GM12864 (cell line): ENCODE data around the gene LEPROT.

Source experiments
- DNase-seq: peaks from one replicate; pipeline ENCODE4 v3.0.0-alpha.2; 2011; ENCODE audit warnings: low read depth
- H3K4me3 ChIP-seq: 2 replicates; pipeline ENCODE4 v1.5.1; 2011; ENCODE audit warnings: mild to moderate bottlenecking, low read depth, low read length, control low read depth
- TF ChIP-seq, protein P1 (sequence below): IDR thresholded peaks from 2 replicates; pipeline ENCODE4 v1.5.1; 2011; ENCODE audit warnings: low read depth, mild to moderate bottlenecking, moderate library complexity, low read length, control low read depth, inconsistent platforms; ENCODE audit errors: missing control alignments

Gene LEPROT

DNA sequence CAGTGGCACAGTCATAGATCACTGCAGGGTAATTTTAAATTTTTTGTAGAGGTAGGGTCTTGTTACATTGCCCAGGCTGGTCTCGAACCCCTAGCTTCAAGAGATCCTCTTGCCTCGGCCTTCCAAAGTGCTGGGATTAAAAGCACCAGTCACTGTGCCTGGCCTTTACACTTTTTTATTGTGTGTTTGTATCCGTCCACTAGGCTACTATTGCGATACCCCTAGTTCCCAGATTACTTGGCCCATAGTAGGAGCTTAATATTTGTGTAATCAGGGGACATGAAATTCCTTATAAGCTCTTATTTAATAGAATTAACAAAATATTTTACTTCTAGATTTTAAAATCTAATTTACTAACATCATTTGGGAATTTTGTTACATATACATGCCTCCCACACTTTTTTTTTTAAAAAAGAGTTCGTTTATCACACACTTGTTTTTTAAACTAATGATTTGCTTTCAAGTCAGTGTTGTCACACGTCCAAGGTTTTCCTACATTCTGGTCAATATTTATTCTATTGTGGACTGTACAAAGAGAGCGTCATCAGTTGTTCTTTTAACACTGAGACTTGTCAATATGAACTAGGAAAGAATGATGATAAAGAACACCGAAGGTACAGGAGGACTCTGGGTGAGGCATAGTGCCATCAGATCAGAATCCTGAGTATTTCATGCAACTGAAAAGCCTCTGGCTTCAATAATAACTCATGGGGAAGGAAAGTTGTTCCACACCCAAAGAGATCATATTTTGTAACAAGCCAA lies 63.7 kb downstream of the LEPROT start:
- no peak for DNase-seq
- H3K4me3 ChIP-seq = no peak overlapping the region
- TF ChIP-seq, protein P1, sequence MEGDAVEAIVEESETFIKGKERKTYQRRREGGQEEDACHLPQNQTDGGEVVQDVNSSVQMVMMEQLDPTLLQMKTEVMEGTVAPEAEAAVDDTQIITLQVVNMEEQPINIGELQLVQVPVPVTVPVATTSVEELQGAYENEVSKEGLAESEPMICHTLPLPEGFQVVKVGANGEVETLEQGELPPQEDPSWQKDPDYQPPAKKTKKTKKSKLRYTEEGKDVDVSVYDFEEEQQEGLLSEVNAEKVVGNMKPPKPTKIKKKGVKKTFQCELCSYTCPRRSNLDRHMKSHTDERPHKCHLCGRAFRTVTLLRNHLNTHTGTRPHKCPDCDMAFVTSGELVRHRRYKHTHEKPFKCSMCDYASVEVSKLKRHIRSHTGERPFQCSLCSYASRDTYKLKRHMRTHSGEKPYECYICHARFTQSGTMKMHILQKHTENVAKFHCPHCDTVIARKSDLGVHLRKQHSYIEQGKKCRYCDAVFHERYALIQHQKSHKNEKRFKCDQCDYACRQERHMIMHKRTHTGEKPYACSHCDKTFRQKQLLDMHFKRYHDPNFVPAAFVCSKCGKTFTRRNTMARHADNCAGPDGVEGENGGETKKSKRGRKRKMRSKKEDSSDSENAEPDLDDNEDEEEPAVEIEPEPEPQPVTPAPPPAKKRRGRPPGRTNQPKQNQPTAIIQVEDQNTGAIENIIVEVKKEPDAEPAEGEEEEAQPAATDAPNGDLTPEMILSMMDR = no peak
